CD14-positive monocyte (primary cell): ENCODE data around the gene TMC3. TPM values are rescaled to one million over a fixed set of nuclear protein-coding genes. Genes with fewer than 3 reads are reported as not detected.

Source experiments
- DNase-seq, 3 donors: peaks; one replicate each; pipeline ENCODE4 v3.0.0-alpha.2; 2011 to 2022
- H2AFZ ChIP-seq: 2 replicates; pipeline ENCODE4 v1.6.0; 2012; ENCODE audit warnings: mild to moderate bottlenecking, low read depth, low read length, inconsistent platforms; ENCODE audit not compliant: insufficient read depth, poor library complexity, severe bottlenecking
- H3K27ac ChIP-seq, 2 donors: 1 replicate in 1 of 2; 2 replicates in 1 of 2; pipeline ENCODE4 v1.5.1; 2012 to 2013; ENCODE audit warnings: low read length in 2 of 2, control low read depth in 1 of 2, inconsistent platforms in 1 of 2, low read depth in 1 of 2, mild to moderate bottlenecking in 1 of 2
- H3K27me3 ChIP-seq, 2 donors: one replicate each; pipeline versions ENCODE4 v1.6.0 to v1.6.1; 2011 to 2013; ENCODE audit warnings: low read length in 2 of 2; ENCODE audit not compliant: control insufficient read depth in 2 of 2, insufficient read depth in 2 of 2
- H3K36me3 ChIP-seq, 2 donors: replicated peaks in 1 of 2; 1 replicate in 1 of 2; 2 replicates in 1 of 2; pipeline versions ENCODE4 v1.5.1 to v1.6.1; 2012 to 2013; ENCODE audit warnings: low read length in 2 of 2, control low read depth in 1 of 2, inconsistent platforms in 1 of 2, mild to moderate bottlenecking in 1 of 2; ENCODE audit not compliant: insufficient read depth in 2 of 2, control insufficient read depth in 1 of 2
- H3K4me1 ChIP-seq, 2 donors: 1 replicate in 1 of 2; 2 replicates in 1 of 2; pipeline versions ENCODE4 v1.5.1 to v1.6.1; 2012 to 2013; ENCODE audit warnings: low read length in 2 of 2, control low read depth in 1 of 2, inconsistent platforms in 1 of 2, mild to moderate bottlenecking in 1 of 2, moderate library complexity in 1 of 2; ENCODE audit not compliant: insufficient read depth in 2 of 2, control insufficient read depth in 1 of 2
- H3K4me2 ChIP-seq: replicated peaks from 2 replicates; pipeline ENCODE3; 2012; ENCODE audit warnings: low read length, moderate library complexity, mild to moderate bottlenecking; ENCODE audit not compliant: poor library complexity, severe bottlenecking; ENCODE audit errors: extremely low read depth
- H3K4me3 ChIP-seq, 3 experiments: fragments of 200-600 bp in 1 of 3; sonication (generic) in 1 of 3; replicated peaks in 1 of 3; 1 replicate in 2 of 3; 2 replicates in 1 of 3; pipeline ENCODE4 v1.5.1; 2011 to 2013; ENCODE audit warnings: low read length in 3 of 3, mild to moderate bottlenecking in 3 of 3, control low read depth in 2 of 3, low read depth in 2 of 3, inconsistent platforms in 1 of 3, moderate library complexity in 1 of 3
- H3K79me2 ChIP-seq: 2 replicates; pipeline ENCODE4 v1.6.0; 2012; ENCODE audit warnings: mild to moderate bottlenecking, control low read depth, inconsistent platforms, low read length, moderate library complexity; ENCODE audit not compliant: insufficient read depth
- H3K9ac ChIP-seq: 2 replicates; pipeline ENCODE4 v1.6.0; 2017; ENCODE audit warnings: low read length, mild to moderate bottlenecking; ENCODE audit not compliant: insufficient read depth, poor library complexity, severe bottlenecking
- H3K9me3 ChIP-seq, 2 donors: replicated peaks in 1 of 2; 1 replicate in 1 of 2; 2 replicates in 1 of 2; pipeline versions ENCODE4 v1.5.1 to v1.6.1; 2012 to 2013; ENCODE audit warnings: low read length in 2 of 2, control low read depth in 1 of 2; ENCODE audit not compliant: control insufficient read depth in 1 of 2, insufficient read depth in 1 of 2
- H4K20me1 ChIP-seq: 2 replicates; pipeline ENCODE4 v1.6.0; 2012; ENCODE audit warnings: mild to moderate bottlenecking, low read length, control low read depth, moderate library complexity; ENCODE audit not compliant: insufficient read depth
- H3K27ac Mint-ChIP-seq, 7 donors: one replicate each; pipeline ENCODE4 v1.8.0; 2020; ENCODE audit warnings: mild to moderate bottlenecking in 7 of 7, mixed read lengths in 7 of 7, moderate library complexity in 6 of 7, inconsistent platforms in 2 of 7
- H3K27me3 Mint-ChIP-seq, 3 donors: one replicate each; pipeline ENCODE4 v1.8.0; 2021 to 2022; ENCODE audit warnings: low read depth in 3 of 3, mild to moderate bottlenecking in 3 of 3, mixed read lengths in 3 of 3, moderate library complexity in 3 of 3, inconsistent platforms in 1 of 3
- H3K36me3 Mint-ChIP-seq, 2 donors: one replicate each; pipeline ENCODE4 v1.8.0; 2020; ENCODE audit warnings: mixed read lengths in 2 of 2, inconsistent platforms in 1 of 2, mild to moderate bottlenecking in 1 of 2
- H3K4me1 Mint-ChIP-seq: one replicate; pipeline ENCODE4 v1.8.0; 2020; ENCODE audit warnings: mild to moderate bottlenecking, mixed read lengths
- H3K4me3 Mint-ChIP-seq, 2 donors: one replicate each; pipeline ENCODE4 v1.8.0; 2020; ENCODE audit warnings: mild to moderate bottlenecking in 2 of 2, mixed read lengths in 2 of 2, moderate library complexity in 1 of 2
- H3K9me3 Mint-ChIP-seq, 7 donors: one replicate each; pipeline ENCODE4 v1.8.0; 2020 to 2022; ENCODE audit warnings: mixed read lengths in 7 of 7, mild to moderate bottlenecking in 6 of 7, moderate library complexity in 6 of 7, inconsistent platforms in 2 of 7
- CTCF ChIP-seq: fragments of 200-600 bp; IDR thresholded peaks from one replicate; pipeline ENCODE4 v1.8.0; 2022; ENCODE audit warnings: antibody characterized with exemption, mild to moderate bottlenecking
- WGBS: methylation state at CpG from one replicate; pipeline ENCODE4 v1.1.5; 2013; ENCODE audit warnings: missing lambda C conversion rate; ENCODE audit not compliant: insufficient coverage; 5-methylcytosine and 5-hydroxymethylcytosine counted together
- intact Hi-C, 2 donors: fragments of 100-400 bp; cut with micrococcal nuclease; formaldehyde crosslinking; loops; one replicate each; pipeline versions ENCODE4 v1.15.0 to v1.15.1; 2023
- polyA plus RNA-seq, 3 donors: library from polyadenylated mRNA; depleted of rRNA in 1 of 3; unstranded in 2 of 3; stranded (reverse) in 1 of 3; fragments of 300-500 nt in 2 of 3; fragments of >200 nt in 1 of 3; fragmentation: Illumina TruSeq in 2 of 3; gene quantifications; 1 replicate in 2 of 3; 2 replicates in 1 of 3; pipeline ENCODE4 v1.2.3, GENCODE V29; 2012 to 2021

Gene TMC3
- polyA plus RNA-seq, 3 donors: not detected

- Histone ChIP-seq H3K4me3 (no peak overlapping the region), H3K36me3 (peaks cover 17 to 39% of the 10 kb centered on the region in 2 donors), H3K79me2 (peaks cover 6% of the 10 kb centered on the region), H3K9me3 (no peaks in the 10 kb centered on the region), H3K27me3 (no peaks in the 10 kb centered on the region), H3K4me1 (peaks cover 40 to 52% of the 10 kb centered on the region in 2 donors), H3K9ac (no peak overlapping the region), H3K4me2 (peak overlapping the region; percentile 4), H3K27ac (peak overlapping the region; percentile 97 to 98), H2AFZ (no peak overlapping the region), H4K20me1 (peaks cover 35% of the 10 kb centered on the region)
- intact Hi-C loops: no loop called here
- WGBS: 100% methylated on average over 1 of the region's 5 CpGs
- peaks cover 61 to 67% of the 10 kb centered on the region in 2 donors for H3K36me3 Mint-ChIP-seq
- TF ChIP-seq CTCF: no peak
- DNase-seq: peak in 1 of 3 donors; percentile 69
- H3K4me1 Mint-ChIP-seq: peaks cover 66% of the 10 kb centered on the region
- peaks cover 0 to 4% (median 0%) of the 10 kb centered on the region in 3 donors for H3K27me3 Mint-ChIP-seq
- no peak overlapping the region for H3K4me3 Mint-ChIP-seq
- peak overlapping the region; percentile 94 to 99 (median 98) for H3K27ac Mint-ChIP-seq
- H3K9me3 Mint-ChIP-seq: peaks cover 0 to 2% (median 0%) of the 10 kb centered on the region in 7 donors
These were observed 60.3 kb downstream of the TMC3 start for GRCh38 chr15:81313686-81314085.

GRCh38 chr15:81312790-81313543, 61.0 kb downstream of the TMC3 start:
- no peaks in the 10 kb centered on the region for H3K27me3 ChIP-seq
- H3K4me3 Mint-ChIP-seq: peak overlapping the region in 1 of 2 donors; percentile 35
- peak overlapping the region; percentile 27 for H3K4me2 ChIP-seq
- peaks cover 40 to 52% of the 10 kb centered on the region in 2 donors for H3K4me1 ChIP-seq
- H3K27me3 Mint-ChIP-seq: peaks cover 0 to 4% (median 0%) of the 10 kb centered on the region in 3 donors
- DNase-seq: peak; percentile 94 to 97 (median 96)
- H3K79me2 ChIP-seq: peaks cover 8% of the 10 kb centered on the region
- no peak overlapping the region for H2AFZ ChIP-seq
- intact Hi-C loops: no loop called here
- H3K36me3 ChIP-seq: peaks cover 24 to 39% of the 10 kb centered on the region in 2 donors
- H3K36me3 Mint-ChIP-seq: peaks cover 61 to 69% of the 10 kb centered on the region in 2 donors
- H4K20me1 ChIP-seq: peaks cover 42% of the 10 kb centered on the region
- no peak for TF ChIP-seq CTCF
- H3K4me3 ChIP-seq: no peak overlapping the region
- peaks cover 66% of the 10 kb centered on the region for H3K4me1 Mint-ChIP-seq
- H3K27ac ChIP-seq: peak overlapping the region; percentile 97 to 98
- peak overlapping the region; percentile 72 for H3K9ac ChIP-seq
- peaks cover 0 to 2% (median 0%) of the 10 kb centered on the region in 7 donors for H3K9me3 Mint-ChIP-seq
- H3K27ac Mint-ChIP-seq: peak overlapping the region; percentile 94 to 99 (median 98)
- WGBS: 62% methylated on average over 22 of the region's 22 CpGs
- no peaks in the 10 kb centered on the region for H3K9me3 ChIP-seq
